ENCODE results near the gene CEP290. TPM values are rescaled to one million over a fixed set of nuclear protein-coding genes. Genes with fewer than 3 reads are reported as not detected.

The CEP290 gene
- total and polyA plus RNA-seq, 2 experiments from 2014 or later, result 12.1 to 17.0 TPM

DNA sequence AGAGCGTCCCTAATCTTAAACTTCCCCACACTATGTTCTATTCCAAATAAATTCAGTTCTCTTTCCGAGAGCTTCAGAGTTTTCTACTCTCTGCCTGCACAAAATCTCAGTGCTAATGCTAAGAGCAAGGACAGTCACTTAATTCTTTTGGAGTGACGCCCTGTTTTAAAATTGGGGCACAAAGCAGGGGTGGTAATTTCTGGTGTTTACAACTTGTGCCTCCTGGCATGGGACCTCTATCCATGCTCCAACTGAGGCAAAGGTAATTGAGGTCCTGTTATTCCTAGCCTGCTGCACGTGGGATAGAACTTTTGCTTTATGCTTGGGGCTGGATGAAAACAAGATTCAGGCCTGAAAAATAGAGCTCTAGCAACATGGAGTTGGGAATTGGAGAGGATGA, 135.5 kb downstream of the CEP290 start:
- TF ChIP-seq, protein P1, sequence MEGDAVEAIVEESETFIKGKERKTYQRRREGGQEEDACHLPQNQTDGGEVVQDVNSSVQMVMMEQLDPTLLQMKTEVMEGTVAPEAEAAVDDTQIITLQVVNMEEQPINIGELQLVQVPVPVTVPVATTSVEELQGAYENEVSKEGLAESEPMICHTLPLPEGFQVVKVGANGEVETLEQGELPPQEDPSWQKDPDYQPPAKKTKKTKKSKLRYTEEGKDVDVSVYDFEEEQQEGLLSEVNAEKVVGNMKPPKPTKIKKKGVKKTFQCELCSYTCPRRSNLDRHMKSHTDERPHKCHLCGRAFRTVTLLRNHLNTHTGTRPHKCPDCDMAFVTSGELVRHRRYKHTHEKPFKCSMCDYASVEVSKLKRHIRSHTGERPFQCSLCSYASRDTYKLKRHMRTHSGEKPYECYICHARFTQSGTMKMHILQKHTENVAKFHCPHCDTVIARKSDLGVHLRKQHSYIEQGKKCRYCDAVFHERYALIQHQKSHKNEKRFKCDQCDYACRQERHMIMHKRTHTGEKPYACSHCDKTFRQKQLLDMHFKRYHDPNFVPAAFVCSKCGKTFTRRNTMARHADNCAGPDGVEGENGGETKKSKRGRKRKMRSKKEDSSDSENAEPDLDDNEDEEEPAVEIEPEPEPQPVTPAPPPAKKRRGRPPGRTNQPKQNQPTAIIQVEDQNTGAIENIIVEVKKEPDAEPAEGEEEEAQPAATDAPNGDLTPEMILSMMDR (IDR thresholded peaks at IDR 0.05; ENCODE audit: poor library complexity), result no peak
- no peak for TF ChIP-seq EZH2phosphoT487 (IDR thresholded peaks at IDR 0.05; ENCODE audit: low read depth, severe bottlenecking, unreplicated experiment)
- Histone ChIP-seq H3K9me3 (ENCODE audit: low read depth) (no peaks in the 10 kb centered on the region), H3K27ac (no peak overlapping the region), H2AFZ (no peak overlapping the region), H3K4me3 (no peak overlapping the region), H3K36me3 (replicated peaks; ENCODE audit: insufficient read depth, low read depth) (no peaks in the 10 kb centered on the region), H3K4me2 (no peak overlapping the region), H3K27me3 (no peaks in the 10 kb centered on the region), H4K20me1 (ENCODE audit: insufficient read depth, poor library complexity, severe bottlenecking) (no peaks in the 10 kb centered on the region), H3K4me1 (ENCODE audit: insufficient read depth) (no peaks in the 10 kb centered on the region), H3K79me2 (no peaks in the 10 kb centered on the region), H3K9me2 (replicated peaks; ENCODE audit: insufficient read depth) (no peaks in the 10 kb centered on the region)
- DNase-seq (ENCODE audit: low spot score), result no peak
- 85% methylated on average over 4 of the region's 4 CpGs for WGBS (ENCODE audit: low lambda C conversion rate, missing lambda C conversion rate)

DNA sequence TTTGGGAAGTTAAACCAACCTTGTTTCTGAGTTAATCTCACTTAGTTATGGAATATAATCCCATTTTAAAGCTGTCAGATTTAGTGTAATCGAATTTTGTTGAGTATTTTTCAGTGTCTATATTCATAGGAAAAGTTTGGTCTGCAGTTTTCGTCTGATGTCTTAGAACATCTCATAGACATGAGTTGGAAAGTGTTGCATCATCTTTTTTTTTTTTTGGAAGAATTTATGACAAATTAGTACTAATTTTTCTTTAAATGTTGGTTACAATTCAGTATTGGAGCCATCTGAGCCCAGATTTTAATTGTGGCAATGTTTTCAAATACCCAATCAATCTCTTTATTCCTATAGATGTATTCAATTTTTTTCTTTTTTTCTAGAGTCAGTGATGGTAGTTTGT, 140.6 kb downstream of the CEP290 start:
- WGBS (ENCODE audit: low lambda C conversion rate, missing lambda C conversion rate), result 82% methylated on average over 2 of the region's 2 CpGs
- Histone ChIP-seq H3K4me1 (ENCODE audit: insufficient read depth) (no peaks in the 10 kb centered on the region), H3K27me3 (no peaks in the 10 kb centered on the region), H3K4me2 (no peak overlapping the region), H3K9me2 (replicated peaks; ENCODE audit: insufficient read depth) (no peaks in the 10 kb centered on the region), H3K9me3 (ENCODE audit: low read depth) (no peaks in the 10 kb centered on the region), H3K4me3 (no peak overlapping the region), H4K20me1 (ENCODE audit: insufficient read depth, poor library complexity, severe bottlenecking) (no peaks in the 10 kb centered on the region), H3K79me2 (no peaks in the 10 kb centered on the region), H3K36me3 (replicated peaks; ENCODE audit: insufficient read depth, low read depth) (no peaks in the 10 kb centered on the region), H2AFZ (no peak overlapping the region), H3K27ac (no peak overlapping the region)
- DNase-seq (ENCODE audit: low spot score), result no peak
- TF ChIP-seq EZH2phosphoT487 (IDR thresholded peaks at IDR 0.05; ENCODE audit: low read depth, severe bottlenecking, unreplicated experiment), result no peak
- no peak for TF ChIP-seq EZH2 (IDR thresholded peaks at IDR 0.05; ENCODE audit: borderline replicate concordance)
- TF ChIP-seq, protein P1 (IDR thresholded peaks at IDR 0.05; ENCODE audit: poor library complexity), result no peak

Small RNA genes within 50 kb of the gene (small RNA-seq; reads per million reads assigned to genes)
- not detected for gene RNA5SP364

Other genes with a start within 250 kb of the CEP290 start
- gene C12orf50, start 112.7 kb downstream of the CEP290 start, total RNA-seq, result 0.40 TPM in 1 of 2 replicates, not detected in the other
- gene C12orf50, start 112.7 kb downstream of the CEP290 start, polyA plus RNA-seq, result not detected in 2 replicates
- gene TMTC3, start 219 bp upstream of the CEP290 start, total RNA-seq, result 33.7 and 35.5 TPM in 2 replicates
- 7.0 and 8.1 TPM in 2 replicates for gene TMTC3, start 219 bp upstream of the CEP290 start, polyA plus RNA-seq

Data from hepatocyte (in vitro differentiated cells).